HepG2 (cell line): Measurements from ENCODE around the gene SLC12A9. TPM values are rescaled to one million over a fixed set of nuclear protein-coding genes. Genes with fewer than 3 reads are reported as not detected.

ENCODE experiments used
- ASH2L ChIP-seq: fragments of 300-600, 200-600 bp; sonication (generic); IDR thresholded peaks from 2 replicates; pipeline ENCODE4 v1.7.0; 2017; ENCODE audit warnings: low read depth, mild to moderate bottlenecking, moderate library complexity, mixed read lengths, low read length; ENCODE audit not compliant: insufficient read length
- CAMTA2 ChIP-seq: sonication (generic); formaldehyde crosslinking; IDR thresholded peaks from 2 replicates; pipeline ENCODE4 v1.4.0; 2020; ENCODE audit warnings: mild to moderate bottlenecking, missing genetic modification reagents, borderline replicate concordance
- DMAP1 ChIP-seq: IDR thresholded peaks from 2 replicates; pipeline ENCODE4 v1.6.1; 2016
- DR1 ChIP-seq: sonication (generic); formaldehyde crosslinking; IDR thresholded peaks from 2 replicates; pipeline ENCODE4 v1.8.0; 2021; ENCODE audit warnings: mild to moderate bottlenecking, missing genetic modification reagents, inconsistent platforms
- FOSL2 ChIP-seq: sonication (generic); formaldehyde crosslinking; IDR thresholded peaks from 2 replicates; pipeline ENCODE4 v1.4.0; 2020; ENCODE audit warnings: missing genetic modification reagents
- JDP2 ChIP-seq: sonication (generic); formaldehyde crosslinking; IDR thresholded peaks from 2 replicates; pipeline ENCODE4 v1.8.1; 2022; ENCODE audit warnings: missing genetic modification reagents, borderline replicate concordance
- RBFOX2 ChIP-seq: fragments of 200-400 bp; formaldehyde crosslinking; IDR thresholded peaks from 2 replicates; pipeline ENCODE4 v1.6.1; 2017; ENCODE audit warnings: low read depth, mild to moderate bottlenecking, low read length
- RORA ChIP-seq: sonication (generic); formaldehyde crosslinking; IDR thresholded peaks from 2 replicates; pipeline ENCODE4 v1.5.0; 2020; ENCODE audit warnings: mild to moderate bottlenecking, missing genetic modification reagents, moderate library complexity
- SP4 ChIP-seq: sonication (generic); formaldehyde crosslinking; IDR thresholded peaks from 2 replicates; pipeline ENCODE4 v1.8.1; 2023; ENCODE audit warnings: mild to moderate bottlenecking, missing genetic modification reagents
- ZNF160 ChIP-seq: sonication (generic); formaldehyde crosslinking; IDR thresholded peaks from 2 replicates; pipeline ENCODE4 v1.8.0; 2022; ENCODE audit warnings: mild to moderate bottlenecking, inconsistent platforms, missing genetic modification reagents
- ZNF383 ChIP-seq: sonication (generic); formaldehyde crosslinking; IDR thresholded peaks from 2 replicates; pipeline ENCODE4 v1.4.0; 2020; ENCODE audit warnings: missing genetic modification reagents, mild to moderate bottlenecking, borderline replicate concordance
- ZNF747 ChIP-seq: sonication (generic); formaldehyde crosslinking; IDR thresholded peaks from 2 replicates; pipeline ENCODE4 v1.8.1; 2023; ENCODE audit warnings: missing genetic modification reagents, mild to moderate bottlenecking, borderline replicate concordance
- ZNF772 ChIP-seq: sonication (generic); formaldehyde crosslinking; IDR thresholded peaks from 2 replicates; pipeline ENCODE4 v1.5.0; 2020; ENCODE audit warnings: mild to moderate bottlenecking, missing genetic modification reagents
- polyA plus RNA-seq, 8 experiments: library from polyadenylated mRNA; depleted of rRNA in 3 of 8; stranded (reverse) in 7 of 8; unstranded in 1 of 8; fragments of >200 nt; fragmentation: Illumina TruSeq in 4 of 8; extraction: Trizol in 4 of 8; gene quantifications; 2 replicates each; pipeline versions ENCODE4 v1.2.1 to v1.2.3, GENCODE V29; 2011 to 2016; ENCODE audit warnings: low read depth in 4 of 8, missing spikeins in 1 of 8, mixed read lengths in 1 of 8; ENCODE audit not compliant: insufficient read depth in 1 of 8
- total RNA-seq, 5 experiments: library from RNA; depleted of rRNA; stranded (reverse); fragments of >200 nt; fragmentation: Illumina TruSeq; extraction: Trizol; gene quantifications; 2 replicates each; pipeline ENCODE4 v1.2.3, GENCODE V29; 2016; ENCODE audit warnings: low read depth in 1 of 5
- TF ChIP-seq, protein P1 (sequence below): sonication (generic); formaldehyde crosslinking; IDR thresholded peaks from 2 replicates; pipeline ENCODE4 v1.5.0; 2020; ENCODE audit warnings: missing genetic modification reagents, mild to moderate bottlenecking, borderline replicate concordance
- TF ChIP-seq, protein P2 (sequence below): sonication (generic); formaldehyde crosslinking; IDR thresholded peaks from 2 replicates; pipeline ENCODE4 v1.4.0; 2020; ENCODE audit warnings: mild to moderate bottlenecking, missing genetic modification reagents
- TF ChIP-seq, protein P3 (sequence below): sonication (generic); formaldehyde crosslinking; IDR thresholded peaks from 2 replicates; pipeline ENCODE4 v1.8.1; 2023; ENCODE audit warnings: missing genetic modification reagents, inconsistent platforms, borderline replicate concordance
- TF ChIP-seq, protein P4 (sequence below): sonication (generic); formaldehyde crosslinking; IDR thresholded peaks from 2 replicates; pipeline ENCODE4 v1.5.0; 2020; ENCODE audit warnings: mild to moderate bottlenecking, missing genetic modification reagents, borderline replicate concordance
- TF ChIP-seq, protein P5 (sequence below): sonication (generic); formaldehyde crosslinking; IDR thresholded peaks from 2 replicates; pipeline ENCODE4 v1.4.0; 2020; ENCODE audit warnings: missing genetic modification reagents

The SLC12A9 gene
- total and polyA plus RNA-seq, 2 of the 13 experiments (the other 11 are each of a cell fraction or from before 2014, with no cell fraction given): 8.7 to 16.6 TPM

DNA sequence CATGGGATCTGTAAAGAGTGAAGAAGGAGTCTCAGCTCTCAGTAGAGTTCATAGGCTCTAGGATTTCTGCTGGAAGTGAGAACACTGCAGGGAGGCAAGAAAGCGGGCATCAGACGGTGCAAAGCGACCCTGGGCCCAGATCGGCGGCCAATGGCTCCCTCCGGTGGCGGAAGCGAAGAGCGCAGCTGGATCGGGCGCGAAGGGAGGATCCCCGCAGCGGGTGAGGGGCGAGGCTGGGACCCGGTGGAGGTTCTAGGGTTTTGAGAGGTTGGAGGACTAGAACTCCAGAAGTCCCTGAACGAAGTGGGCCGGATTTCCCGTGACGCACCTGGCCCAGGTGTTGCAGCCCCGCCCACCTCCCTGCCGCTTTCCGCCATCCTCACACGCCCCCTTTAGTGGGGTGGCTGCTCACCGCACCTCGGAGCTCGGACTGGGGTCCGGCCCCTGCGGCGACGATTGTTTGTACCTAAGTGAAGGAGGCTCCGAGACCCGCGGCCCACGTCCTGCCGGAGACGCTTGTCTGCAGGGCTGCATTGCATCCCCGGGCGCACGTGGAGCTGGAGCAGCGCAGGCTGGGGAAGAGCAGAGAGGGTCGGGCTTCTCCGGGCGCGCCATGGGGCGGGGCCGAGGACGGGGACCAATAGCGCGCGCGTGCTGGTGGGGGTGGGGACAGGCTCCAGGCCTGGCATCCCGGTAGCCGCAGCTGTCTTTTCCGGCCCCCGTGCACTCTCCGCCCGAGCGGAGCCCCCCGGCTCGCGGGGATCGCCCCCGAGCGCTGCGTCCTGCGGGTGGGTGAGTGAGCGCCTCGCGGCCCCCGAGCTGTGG is at the start of gene SLC12A9 (continued):
- TF ChIP-seq, protein P1, sequence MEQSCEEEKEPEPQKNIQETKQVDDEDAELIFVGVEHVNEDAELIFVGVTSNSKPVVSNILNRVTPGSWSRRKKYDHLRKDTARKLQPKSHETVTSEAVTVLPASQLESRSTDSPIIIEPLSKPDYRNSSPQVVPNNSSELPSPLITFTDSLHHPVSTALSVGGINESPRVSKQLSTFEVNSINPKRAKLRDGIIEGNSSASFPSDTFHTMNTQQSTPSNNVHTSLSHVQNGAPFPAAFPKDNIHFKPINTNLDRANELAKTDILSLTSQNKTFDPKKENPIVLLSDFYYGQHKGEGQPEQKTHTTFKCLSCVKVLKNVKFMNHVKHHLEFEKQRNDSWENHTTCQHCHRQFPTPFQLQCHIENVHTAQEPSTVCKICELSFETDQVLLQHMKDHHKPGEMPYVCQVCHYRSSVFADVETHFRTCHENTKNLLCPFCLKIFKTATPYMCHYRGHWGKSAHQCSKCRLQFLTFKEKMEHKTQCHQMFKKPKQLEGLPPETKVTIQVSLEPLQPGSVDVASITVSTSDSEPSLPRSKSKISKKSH: peak; percentile 73; the same call in 1 of the 2 replicates
- TF ChIP-seq ZNF160 (CRISPR knock-in tag): peak; percentile 52; the same call in 1 of the 2 replicates
- 0 out of 2 replicates have a peak, but pooled peaks have one; percentile 62 for TF ChIP-seq ZNF772
- TF ChIP-seq ASH2L: peak; percentile 76
- no peak for TF ChIP-seq JDP2 (CRISPR knock-in tag)
- TF ChIP-seq, protein P2, sequence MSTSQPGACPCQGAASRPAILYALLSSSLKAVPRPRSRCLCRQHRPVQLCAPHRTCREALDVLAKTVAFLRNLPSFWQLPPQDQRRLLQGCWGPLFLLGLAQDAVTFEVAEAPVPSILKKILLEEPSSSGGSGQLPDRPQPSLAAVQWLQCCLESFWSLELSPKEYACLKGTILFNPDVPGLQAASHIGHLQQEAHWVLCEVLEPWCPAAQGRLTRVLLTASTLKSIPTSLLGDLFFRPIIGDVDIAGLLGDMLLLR: peak; percentile 99; the same call in 1 of the 2 replicates
- TF ChIP-seq SP4 (CRISPR knock-in tag): peak; percentile 54; the same call in 1 of the 2 replicates
- TF ChIP-seq ZNF747 (CRISPR knock-in tag): peak; percentile 58; the same call in 1 of the 2 replicates
- peak; percentile 88 for TF ChIP-seq DMAP1 (CRISPR knock-in tag)
- 0 out of 2 replicates have a peak, but pooled peaks have one; percentile 16 for TF ChIP-seq CAMTA2 (CRISPR knock-in tag)
- TF ChIP-seq, protein P3, sequence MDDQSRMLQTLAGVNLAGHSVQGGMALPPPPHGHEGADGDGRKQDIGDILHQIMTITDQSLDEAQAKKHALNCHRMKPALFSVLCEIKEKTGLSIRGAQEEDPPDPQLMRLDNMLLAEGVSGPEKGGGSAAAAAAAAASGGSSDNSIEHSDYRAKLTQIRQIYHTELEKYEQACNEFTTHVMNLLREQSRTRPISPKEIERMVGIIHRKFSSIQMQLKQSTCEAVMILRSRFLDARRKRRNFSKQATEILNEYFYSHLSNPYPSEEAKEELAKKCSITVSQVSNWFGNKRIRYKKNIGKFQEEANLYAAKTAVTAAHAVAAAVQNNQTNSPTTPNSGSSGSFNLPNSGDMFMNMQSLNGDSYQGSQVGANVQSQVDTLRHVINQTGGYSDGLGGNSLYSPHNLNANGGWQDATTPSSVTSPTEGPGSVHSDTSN (CRISPR knock-in tag): no peak
- TF ChIP-seq, protein P4, sequence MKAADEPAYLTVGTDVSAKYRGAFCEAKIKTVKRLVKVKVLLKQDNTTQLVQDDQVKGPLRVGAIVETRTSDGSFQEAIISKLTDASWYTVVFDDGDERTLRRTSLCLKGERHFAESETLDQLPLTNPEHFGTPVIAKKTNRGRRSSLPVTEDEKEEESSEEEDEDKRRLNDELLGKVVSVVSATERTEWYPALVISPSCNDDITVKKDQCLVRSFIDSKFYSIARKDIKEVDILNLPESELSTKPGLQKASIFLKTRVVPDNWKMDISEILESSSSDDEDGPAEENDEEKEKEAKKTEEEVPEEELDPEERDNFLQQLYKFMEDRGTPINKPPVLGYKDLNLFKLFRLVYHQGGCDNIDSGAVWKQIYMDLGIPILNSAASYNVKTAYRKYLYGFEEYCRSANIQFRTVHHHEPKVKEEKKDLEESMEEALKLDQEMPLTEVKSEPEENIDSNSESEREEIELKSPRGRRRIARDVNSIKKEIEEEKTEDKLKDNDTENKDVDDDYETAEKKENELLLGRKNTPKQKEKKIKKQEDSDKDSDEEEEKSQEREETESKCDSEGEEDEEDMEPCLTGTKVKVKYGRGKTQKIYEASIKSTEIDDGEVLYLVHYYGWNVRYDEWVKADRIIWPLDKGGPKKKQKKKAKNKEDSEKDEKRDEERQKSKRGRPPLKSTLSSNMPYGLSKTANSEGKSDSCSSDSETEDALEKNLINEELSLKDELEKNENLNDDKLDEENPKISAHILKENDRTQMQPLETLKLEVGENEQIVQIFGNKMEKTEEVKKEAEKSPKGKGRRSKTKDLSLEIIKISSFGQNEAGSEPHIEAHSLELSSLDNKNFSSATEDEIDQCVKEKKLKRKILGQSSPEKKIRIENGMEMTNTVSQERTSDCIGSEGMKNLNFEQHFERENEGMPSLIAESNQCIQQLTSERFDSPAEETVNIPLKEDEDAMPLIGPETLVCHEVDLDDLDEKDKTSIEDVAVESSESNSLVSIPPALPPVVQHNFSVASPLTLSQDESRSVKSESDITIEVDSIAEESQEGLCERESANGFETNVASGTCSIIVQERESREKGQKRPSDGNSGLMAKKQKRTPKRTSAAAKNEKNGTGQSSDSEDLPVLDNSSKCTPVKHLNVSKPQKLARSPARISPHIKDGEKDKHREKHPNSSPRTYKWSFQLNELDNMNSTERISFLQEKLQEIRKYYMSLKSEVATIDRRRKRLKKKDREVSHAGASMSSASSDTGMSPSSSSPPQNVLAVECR: peak; percentile 96
- TF ChIP-seq, protein P5, sequence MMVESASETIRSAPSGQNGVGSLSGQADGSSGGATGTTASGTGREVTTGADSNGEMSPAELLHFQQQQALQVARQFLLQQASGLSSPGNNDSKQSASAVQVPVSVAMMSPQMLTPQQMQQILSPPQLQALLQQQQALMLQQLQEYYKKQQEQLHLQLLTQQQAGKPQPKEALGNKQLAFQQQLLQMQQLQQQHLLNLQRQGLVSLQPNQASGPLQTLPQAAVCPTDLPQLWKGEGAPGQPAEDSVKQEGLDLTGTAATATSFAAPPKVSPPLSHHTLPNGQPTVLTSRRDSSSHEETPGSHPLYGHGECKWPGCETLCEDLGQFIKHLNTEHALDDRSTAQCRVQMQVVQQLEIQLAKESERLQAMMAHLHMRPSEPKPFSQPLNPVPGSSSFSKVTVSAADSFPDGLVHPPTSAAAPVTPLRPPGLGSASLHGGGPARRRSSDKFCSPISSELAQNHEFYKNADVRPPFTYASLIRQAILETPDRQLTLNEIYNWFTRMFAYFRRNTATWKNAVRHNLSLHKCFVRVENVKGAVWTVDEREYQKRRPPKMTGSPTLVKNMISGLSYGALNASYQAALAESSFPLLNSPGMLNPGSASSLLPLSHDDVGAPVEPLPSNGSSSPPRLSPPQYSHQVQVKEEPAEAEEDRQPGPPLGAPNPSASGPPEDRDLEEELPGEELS (CRISPR knock-in tag): 0 out of 2 replicates have a peak, but pooled peaks have one; percentile 16
- TF ChIP-seq ZNF383 (CRISPR knock-in tag): no peak
- TF ChIP-seq RBFOX2: peak; percentile 76
- no peak for TF ChIP-seq RORA (CRISPR knock-in tag)
- no peak for TF ChIP-seq FOSL2
- TF ChIP-seq DR1 (CRISPR knock-in tag): peak; percentile 48; the same call in 1 of the 2 replicates
